ENCODE results near the gene CHERP. TPM values are rescaled to one million over a fixed set of nuclear protein-coding genes. Genes with fewer than 3 reads are reported as not detected.

The CHERP gene
- total RNA-seq, 1 donor from 2014 or later: 17.2 TPM

- H3K4me3 ChIP-seq: no peak overlapping the region
- no peak overlapping the region for H3K27ac ChIP-seq
- no peak for DNase-seq (ENCODE audit: extremely low spot score in 2 of 2)
- intact Hi-C loops (cut with DNase I): no loop called here
- no peaks in the 10 kb centered on the region for H3K9me3 ChIP-seq
- peaks cover 37% of the 10 kb centered on the region for H3K4me1 ChIP-seq
- H3K36me3 ChIP-seq: peaks cover 0 to 34% of the 10 kb centered on the region in 2 donors
- H3K27me3 ChIP-seq: no peaks in the 10 kb centered on the region
- TF ChIP-seq POLR2A (IDR thresholded peaks at IDR 0.05) (no peak), POLR2AphosphoS5 (IDR thresholded peaks at IDR 0.05; ENCODE audit: insufficient read depth in 1 of 2, low read depth in 1 of 2) (no peak)
Measured at GRCh38 chr19:16575861-16576689, 33.8 kb upstream of the CHERP start.

- H3K4me3 ChIP-seq: no peak overlapping the region
- H3K27me3 ChIP-seq: no peaks in the 10 kb centered on the region
- intact Hi-C loops (cut with DNase I): no loop called here
- DNase-seq (ENCODE audit: extremely low spot score in 2 of 2): no peak
- no peak overlapping the region for H3K27ac ChIP-seq
- peaks cover 39% of the 10 kb centered on the region for H3K4me1 ChIP-seq
- H3K36me3 ChIP-seq: peaks cover 0 to 34% of the 10 kb centered on the region in 2 donors
- H3K9me3 ChIP-seq: no peaks in the 10 kb centered on the region
- no peak for TF ChIP-seq POLR2A (IDR thresholded peaks at IDR 0.05)
- TF ChIP-seq, protein P1, sequence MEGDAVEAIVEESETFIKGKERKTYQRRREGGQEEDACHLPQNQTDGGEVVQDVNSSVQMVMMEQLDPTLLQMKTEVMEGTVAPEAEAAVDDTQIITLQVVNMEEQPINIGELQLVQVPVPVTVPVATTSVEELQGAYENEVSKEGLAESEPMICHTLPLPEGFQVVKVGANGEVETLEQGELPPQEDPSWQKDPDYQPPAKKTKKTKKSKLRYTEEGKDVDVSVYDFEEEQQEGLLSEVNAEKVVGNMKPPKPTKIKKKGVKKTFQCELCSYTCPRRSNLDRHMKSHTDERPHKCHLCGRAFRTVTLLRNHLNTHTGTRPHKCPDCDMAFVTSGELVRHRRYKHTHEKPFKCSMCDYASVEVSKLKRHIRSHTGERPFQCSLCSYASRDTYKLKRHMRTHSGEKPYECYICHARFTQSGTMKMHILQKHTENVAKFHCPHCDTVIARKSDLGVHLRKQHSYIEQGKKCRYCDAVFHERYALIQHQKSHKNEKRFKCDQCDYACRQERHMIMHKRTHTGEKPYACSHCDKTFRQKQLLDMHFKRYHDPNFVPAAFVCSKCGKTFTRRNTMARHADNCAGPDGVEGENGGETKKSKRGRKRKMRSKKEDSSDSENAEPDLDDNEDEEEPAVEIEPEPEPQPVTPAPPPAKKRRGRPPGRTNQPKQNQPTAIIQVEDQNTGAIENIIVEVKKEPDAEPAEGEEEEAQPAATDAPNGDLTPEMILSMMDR (IDR thresholded peaks at IDR 0.05): no peak
- no peak for TF ChIP-seq POLR2AphosphoS5 (IDR thresholded peaks at IDR 0.05; ENCODE audit: insufficient read depth in 1 of 2, low read depth in 1 of 2)
Measured at GRCh38 chr19:16575282-16575681, 33.0 kb upstream of the CHERP start.

DNA sequence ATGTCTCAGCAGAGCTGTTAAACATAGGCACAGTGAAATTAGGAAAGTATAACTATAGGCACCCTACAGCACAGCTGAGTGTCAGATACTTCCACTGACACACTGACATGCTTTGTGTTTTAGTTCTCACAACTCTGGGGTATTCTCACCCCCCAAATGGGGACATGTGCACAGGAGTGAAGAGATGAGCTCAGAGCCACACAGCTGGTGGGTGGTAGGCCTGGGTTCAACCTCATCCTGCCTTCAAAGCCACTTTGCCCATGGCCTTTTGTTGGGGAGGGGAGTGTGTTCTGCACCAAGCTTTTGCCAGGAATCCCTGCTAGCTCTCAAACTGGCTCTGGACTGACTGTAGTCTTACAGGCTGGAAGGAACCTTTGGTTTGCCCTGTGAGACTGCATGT lies 31.7 kb upstream of the CHERP start:
- Histone ChIP-seq H3K4me1 (peaks cover 47% of the 10 kb centered on the region), H3K27me3 (no peaks in the 10 kb centered on the region), H3K27ac (no peak overlapping the region), H3K36me3 (peaks cover 0 to 34% of the 10 kb centered on the region in 2 donors), H3K9me3 (no peaks in the 10 kb centered on the region), H3K4me3 (no peak overlapping the region)
- intact Hi-C loops (cut with DNase I): loop anchor here (2.0 to 5.0 kb wide), 2 partner anchors 55 to 83 kb away; partner anchors contain the start of gene MED26
- TF ChIP-seq, protein P1 (IDR thresholded peaks at IDR 0.05): no peak
- TF ChIP-seq POLR2AphosphoS5 (IDR thresholded peaks at IDR 0.05; ENCODE audit: insufficient read depth in 1 of 2, low read depth in 1 of 2): no peak
- TF ChIP-seq POLR2A (IDR thresholded peaks at IDR 0.05): no peak
- DNase-seq (ENCODE audit: extremely low spot score in 2 of 2): no peak

GRCh38 chr19:16573296-16573695 lies 31.1 kb upstream of the CHERP start:
- Histone ChIP-seq H3K4me3 (peak overlapping the region; percentile 62 to 80), H3K9me3 (no peaks in the 10 kb centered on the region), H3K36me3 (peaks cover 0 to 30% of the 10 kb centered on the region in 2 donors), H3K4me1 (peaks cover 47% of the 10 kb centered on the region), H3K27ac (peak overlapping the region; percentile 37), H3K27me3 (no peaks in the 10 kb centered on the region)
- no peak for DNase-seq (ENCODE audit: extremely low spot score in 2 of 2)
- intact Hi-C loops (cut with DNase I): loop anchor here (2.0 to 5.0 kb wide), 2 partner anchors 56 to 84 kb away; partner anchors contain the start of gene MED26
- TF ChIP-seq POLR2A (IDR thresholded peaks at IDR 0.05) (no peak), POLR2AphosphoS5 (IDR thresholded peaks at IDR 0.05; ENCODE audit: insufficient read depth in 1 of 2, low read depth in 1 of 2) (no peak)
- TF ChIP-seq, protein P1 (IDR thresholded peaks at IDR 0.05): no peak

GRCh38 chr19:16572332-16573211 lies 30.3 kb upstream of the CHERP start, which contains the start of gene SLC35E1:
SLC35E1 (minus strand) TSS chr19:16572415; CDS start chr19:16572364, 51 bp downstream.
- peak in 1 of 2 donors; percentile 96 for DNase-seq (ENCODE audit: extremely low spot score in 2 of 2)
- Histone ChIP-seq H3K9me3 (no peaks in the 10 kb centered on the region), H3K4me1 (peaks cover 47% of the 10 kb centered on the region), H3K27me3 (no peaks in the 10 kb centered on the region), H3K4me3 (peak within 1 kb of the TSS; percentile 62 to 80), H3K36me3 (peaks cover 0 to 30% of the 10 kb centered on the region in 2 donors), H3K27ac (peak within 1 kb of the TSS; percentile 68)
- intact Hi-C loops (cut with DNase I): loop anchor here (2.0 to 5.0 kb wide), 2 partner anchors 56 to 85 kb away; partner anchors contain the start of gene MED26
- TF ChIP-seq POLR2A (IDR thresholded peaks at IDR 0.05) (peak in 1 of 2 donors; percentile 57), POLR2AphosphoS5 (IDR thresholded peaks at IDR 0.05; ENCODE audit: insufficient read depth in 1 of 2, low read depth in 1 of 2) (peak; percentile 95 to 97)
- TF ChIP-seq, protein P1 (IDR thresholded peaks at IDR 0.05): peak in 1 of 3 experiments; percentile 4
